ENCODE results near the gene SIK2.

The SIK2 gene

DNA sequence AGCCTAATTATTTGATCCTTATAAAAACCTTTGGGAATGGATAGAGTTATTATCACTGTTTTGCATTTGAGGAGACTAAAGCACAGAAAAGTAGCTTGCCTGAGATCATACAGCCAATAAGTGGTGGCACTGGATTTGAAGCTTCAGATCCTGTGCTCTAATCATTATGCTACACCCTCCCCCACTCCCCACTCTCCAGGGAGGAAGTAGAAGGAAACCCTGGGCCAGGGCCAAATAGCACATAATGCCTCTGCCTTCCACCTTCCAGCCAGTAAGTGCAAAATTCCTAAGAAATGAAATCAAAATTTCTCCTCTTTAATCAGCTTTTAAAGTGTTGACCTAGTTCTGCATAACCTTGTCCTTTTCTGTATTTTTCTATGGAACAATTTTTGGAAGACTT, 61.6 kb downstream of the SIK2 start:
- no peak for DNase-seq

DNA sequence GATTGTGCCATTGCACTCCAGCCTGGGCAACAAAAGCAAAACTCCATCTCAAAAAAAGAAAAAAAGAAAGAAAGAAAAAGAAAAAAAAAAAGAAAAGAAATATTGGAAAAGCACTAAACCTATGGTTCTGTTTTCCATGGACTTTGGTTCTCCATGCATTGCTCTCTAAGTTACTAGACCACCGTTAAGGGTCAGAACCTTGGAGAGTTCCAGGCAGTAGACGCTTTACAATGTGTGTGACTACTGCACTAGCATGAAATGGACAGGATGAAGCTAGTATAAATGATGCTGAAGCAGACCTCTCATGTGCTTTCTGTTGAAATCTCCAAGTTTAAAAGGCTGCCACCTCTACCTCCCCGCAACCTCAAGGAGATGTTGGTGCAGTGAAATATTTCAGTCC, 63.5 kb downstream of the SIK2 start:
- DNase-seq = no peak

DNA sequence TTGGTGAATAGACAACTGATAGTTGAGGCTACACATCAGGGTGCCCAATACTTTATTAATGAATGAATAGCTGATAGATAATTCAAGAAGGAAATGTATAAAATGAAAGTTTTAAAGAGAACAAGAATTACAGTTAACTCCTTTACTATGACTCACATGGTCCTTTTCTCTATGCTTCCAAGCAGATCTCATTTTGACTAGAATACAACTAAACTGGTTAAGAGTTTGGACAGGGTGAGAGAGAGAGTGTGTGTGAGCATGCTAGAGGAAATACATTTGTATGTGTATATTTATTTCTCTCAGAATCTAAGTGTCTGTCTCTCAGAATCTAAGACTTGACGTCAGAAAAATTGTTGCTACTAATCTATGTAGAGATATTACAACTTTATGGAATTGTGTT, 66.7 kb downstream of the SIK2 start:
- no peak for DNase-seq

DNA sequence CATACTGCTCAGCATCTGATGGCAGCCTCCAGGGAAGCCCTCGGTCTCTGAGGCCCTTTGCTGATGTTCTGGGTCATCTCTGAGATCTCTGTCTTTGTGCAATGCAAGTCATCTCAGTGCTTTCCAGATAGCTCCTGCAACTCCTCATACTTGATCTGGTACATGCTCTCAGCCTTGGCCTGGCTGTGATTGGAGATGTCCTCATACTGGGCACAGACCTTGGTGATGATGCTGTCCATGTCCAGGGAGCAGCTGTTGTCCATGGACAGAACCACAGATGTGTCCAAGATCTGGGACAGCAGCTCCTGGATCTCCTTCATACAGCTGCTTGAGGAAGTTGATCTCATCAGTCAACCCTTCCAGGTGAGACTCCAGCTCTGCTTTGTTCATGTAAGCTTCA, 69.1 kb downstream of the SIK2 start:
- no peak for DNase-seq

DNA sequence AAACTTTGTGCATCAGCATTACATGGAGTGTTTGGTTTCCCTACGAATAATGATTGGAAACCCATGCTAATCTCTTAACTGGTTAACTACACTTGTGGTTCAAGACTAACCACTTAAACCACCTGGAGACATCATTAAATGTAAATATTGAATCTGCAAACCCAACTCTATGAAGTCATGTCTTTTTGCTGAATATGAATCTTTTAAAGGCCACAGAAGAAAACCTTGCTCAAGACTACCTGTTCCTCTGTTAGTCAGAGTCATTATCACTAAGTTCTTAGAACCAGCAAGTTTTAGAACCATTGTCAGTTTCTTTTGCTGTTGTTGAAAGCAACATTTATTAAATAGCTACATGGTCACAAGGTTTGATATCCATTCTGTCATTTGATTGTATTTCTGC, 70.7 kb downstream of the SIK2 start:
- no peak for DNase-seq

DNA sequence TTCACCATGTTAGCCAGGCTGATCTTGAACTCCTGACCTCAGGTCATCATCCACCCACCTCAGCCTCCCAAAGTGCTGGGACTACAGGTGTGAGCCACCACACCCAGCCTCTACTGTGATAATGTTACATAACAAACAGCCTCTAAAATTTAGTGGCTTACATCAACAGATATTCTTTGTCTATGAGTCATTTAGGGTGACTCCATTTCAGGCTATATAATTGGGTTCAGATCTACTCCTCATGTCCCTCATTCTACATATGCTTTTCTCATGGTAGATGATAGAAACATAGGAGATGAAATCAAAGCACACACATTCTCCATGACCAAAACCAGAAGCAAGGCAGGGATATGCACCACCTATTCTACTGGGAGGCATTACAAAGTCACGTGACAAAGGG, 72.7 kb downstream of the SIK2 start:
- DNase-seq = no peak

DNA sequence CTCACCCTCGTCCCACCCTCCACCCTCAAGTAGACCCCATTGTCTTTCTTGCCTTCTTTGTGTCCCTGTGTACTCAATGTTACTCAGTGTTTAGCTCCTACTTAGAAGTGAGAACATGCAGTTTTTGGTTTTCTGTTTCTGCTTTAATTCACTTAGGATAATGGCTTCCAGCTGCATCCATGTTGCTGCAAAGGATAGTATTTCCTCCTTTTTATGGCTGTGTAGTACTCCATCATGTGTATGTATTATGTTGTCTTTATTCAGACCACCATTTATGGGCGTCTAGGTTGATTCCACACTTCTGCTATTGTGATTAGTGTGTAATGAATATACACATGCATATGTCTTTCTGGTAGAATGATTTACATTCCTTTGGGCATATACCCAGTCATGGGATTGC, 73.6 kb downstream of the SIK2 start:
- no peak for DNase-seq

DNA sequence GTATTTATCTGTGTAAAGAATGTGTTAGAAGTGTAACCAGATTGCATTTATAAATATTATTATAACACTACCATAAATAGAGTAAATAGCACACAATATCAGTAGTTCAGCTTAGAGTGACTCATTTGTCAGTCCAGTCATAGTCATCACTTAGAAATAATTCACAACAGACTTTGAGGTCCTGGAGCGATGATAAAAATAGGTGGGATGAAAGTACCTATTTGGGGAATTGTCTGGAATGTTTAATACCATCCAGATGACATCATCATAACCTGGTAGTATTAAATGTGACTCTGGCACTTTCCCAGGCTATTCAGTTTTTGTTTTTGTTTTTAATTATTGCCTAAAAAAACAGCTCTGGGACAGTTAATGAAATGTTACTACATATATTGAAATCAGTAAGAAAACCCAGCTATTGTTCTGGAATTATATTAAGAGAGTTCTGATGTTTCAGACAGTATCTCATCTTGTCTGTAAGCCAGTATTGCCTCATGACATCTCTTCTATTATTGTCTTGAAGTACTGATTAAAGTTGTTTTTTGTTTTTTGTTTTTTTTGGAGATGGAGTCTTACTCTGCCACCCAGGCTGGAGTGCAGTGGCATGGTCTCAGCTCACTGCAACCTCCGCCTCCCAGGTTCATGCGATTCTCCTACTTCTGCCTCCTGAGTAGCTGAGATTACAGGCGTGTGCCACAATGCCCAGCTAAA, 74.8 kb downstream of the SIK2 start:
- DNase-seq = no peak

DNA sequence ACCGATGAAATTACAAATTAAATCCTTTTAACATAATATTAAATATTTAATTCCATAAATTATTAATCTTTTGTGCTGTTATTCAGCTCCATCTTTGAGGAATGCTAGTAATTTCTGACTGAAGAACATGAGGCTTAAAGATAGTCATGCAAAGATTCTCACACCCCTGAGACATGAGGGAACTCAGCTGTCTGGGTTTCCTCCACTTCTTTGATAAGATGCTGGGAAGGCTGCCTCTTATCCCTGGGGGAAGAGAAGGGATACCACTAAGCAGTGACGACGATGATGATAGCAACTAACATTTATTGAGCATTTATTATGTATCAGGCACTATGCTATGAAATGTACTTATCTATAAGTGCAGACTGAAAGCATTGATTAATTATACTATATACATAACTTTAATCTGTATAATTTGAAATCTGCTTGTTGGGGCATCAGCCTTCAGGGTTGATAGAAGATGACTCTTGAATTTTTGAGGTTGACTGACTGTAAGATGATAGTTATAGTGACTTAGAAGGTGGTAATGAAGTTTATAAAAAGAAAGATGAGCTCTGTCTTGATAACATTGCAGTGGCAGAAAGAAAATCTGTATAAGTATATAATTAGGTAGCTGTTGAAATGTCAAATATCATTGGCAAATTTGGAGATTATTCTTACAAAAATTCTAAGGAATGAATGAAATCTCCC, 78.4 kb downstream of the SIK2 start:
- no peak for DNase-seq

DNA sequence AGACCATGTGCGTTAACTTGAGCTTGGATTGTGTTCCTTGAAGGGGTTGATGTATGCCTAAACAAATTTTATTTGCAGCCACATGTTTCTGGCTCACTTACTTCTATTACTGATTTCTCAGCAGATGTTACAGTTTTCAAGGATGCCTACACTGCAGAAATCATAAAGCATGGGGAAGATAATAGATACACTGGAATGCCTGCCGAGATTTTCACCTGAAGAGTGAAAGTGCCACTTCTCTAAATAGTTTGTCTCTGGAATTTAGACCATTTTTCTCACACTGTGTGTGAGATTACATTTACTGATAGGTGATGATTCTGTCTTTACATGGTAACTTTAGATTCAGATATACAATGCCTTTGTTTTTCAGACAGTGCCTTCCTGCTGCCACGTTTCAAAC, 81.6 kb downstream of the SIK2 start:
- DNase-seq = no peak

DNA sequence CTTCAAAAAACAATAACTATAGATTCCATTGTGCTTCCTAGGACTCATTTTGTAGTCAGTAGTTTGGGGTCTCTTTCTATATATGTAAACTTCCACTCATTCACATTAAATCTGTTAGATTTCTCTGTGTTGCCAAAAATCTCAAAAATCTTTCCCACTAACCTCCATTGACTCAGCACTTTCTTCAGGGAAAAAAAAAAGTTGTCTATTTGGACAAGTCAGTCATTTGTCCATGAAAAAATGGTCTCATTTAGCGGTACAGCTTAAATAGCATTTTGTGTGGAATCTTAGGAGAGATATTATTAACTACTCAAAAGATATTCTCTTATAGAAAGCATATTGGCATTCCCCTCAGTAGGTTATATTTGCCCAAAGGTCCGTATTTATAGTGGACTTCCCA, 82.0 kb downstream of the SIK2 start:
- DNase-seq = no peak

DNA sequence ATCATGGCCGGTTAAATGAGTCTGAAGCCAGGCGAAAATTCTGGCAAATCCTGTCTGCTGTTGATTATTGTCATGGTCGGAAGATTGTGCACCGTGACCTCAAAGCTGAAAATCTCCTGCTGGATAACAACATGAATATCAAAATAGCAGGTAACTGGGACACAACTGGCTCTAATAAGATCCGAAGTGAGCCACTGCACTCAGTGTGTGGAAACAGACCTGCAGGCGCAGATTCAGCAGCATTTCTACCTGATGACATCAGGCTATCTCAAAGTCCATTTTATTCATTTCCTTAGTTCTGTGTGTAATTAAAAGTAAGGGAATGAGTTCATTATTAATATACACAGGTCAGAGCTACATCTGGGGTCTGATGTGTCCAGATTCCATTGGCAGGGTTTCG, 85.8 kb downstream of the SIK2 start:
- no peak for DNase-seq

DNA sequence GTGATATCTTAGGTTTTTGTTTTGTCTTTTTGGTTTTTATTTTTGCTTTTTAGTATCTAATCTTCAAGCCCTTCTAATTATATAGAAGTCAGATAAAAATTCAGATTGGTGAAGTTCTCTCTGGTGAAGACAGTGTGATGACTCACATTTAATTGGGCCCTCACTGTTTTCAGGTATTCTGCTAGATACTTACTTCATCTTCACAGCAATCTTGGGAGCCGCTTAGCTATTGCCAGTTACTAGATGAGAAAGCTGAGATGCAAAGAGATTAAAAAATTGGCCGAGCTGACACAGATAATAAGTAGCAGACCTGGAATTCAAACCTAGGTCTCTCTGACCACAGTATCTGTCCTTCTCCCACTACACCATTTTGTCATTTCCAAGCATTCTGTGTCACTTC, 88.9 kb downstream of the SIK2 start:
- no peak for DNase-seq

DNA sequence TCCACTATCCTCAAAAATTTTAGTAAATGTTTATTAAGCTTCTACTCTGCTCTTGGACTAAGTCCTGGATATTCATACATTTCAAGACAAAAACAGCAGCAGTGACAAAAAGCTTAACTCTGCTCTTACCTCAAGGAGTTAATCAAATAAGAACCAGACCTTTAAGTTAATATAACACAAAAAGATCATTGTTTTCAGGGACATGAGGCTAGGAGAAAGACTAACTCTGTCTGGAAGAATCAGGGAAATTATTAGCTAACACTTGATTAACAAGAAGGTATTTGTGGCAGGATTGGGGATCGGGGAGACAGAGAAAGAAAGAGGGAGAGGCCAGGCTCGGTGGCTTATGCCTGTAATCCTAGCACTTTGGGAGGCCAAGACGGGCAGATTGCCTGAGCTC, 89.5 kb downstream of the SIK2 start:
- DNase-seq = no peak

DNA sequence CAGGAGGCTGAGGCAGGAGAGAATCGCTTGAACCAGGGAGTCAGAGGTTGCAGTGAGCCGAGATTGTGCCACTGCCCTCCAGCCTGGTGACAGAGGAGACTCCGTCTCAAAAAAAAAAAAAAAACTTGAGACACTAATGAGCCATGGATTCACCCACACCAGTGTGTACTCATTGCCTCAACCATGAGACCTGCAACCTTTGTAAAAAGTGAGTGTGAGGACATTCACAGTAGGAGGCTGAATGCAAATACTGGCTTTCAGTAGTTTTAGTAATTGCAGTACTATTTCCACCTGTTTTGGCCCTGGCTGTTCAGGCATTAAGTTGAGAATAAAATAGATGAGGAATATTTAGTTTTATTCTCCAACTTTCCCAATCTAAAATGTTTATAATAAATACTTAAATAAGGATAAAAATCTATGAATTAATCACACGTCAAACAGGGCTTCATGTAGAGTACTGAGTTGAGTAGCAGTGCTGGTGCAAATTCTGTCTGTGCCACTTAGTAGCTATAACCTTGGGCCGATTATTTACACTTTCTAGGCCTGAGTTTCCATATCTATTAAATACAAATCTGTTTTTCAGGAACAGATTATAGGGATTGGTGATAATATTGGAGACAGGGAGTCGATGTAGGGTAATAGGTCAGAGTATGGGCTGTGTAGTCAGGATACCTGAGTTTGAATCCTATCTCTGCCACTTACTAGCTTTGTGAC, 91.1 kb downstream of the SIK2 start:
- no peak for DNase-seq

DNA sequence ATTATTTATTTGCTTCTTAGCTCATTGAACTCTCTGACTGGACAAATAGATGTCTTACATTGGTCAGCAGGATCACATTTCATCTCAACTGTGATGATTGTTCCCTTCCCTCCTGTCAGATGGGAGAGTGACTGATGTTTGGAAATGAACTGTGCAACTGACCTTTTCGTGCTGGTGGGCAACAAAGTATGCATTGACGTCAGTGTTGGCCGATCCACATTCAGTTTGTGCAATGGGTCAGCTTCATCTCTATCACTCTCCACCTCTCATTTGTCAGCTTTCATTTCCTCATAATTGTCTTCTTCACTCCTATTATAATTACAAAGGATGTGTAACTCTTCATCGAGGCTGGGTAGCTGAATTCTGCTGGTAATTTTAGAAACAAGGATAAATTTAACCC, 92.6 kb downstream of the SIK2 start:
- no peak for DNase-seq

DNA sequence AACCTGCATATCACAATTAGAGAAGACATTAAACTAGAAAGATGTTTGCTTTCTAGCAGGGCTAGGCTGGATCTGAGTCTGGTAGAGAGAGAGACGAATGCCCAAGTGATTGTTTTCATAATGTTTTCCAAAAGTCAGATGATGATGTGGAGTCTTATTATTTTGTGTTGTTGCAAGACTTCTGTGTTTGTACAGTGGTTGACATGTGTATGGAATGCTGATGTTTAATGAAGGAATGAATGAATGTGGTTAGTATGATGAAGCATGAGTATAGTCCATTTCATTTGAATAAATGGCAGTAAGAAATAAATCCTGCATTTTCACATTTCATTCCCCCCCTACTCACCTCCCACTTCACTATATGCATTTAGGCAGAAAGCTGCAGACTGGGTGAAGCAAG, 94.3 kb downstream of the SIK2 start:
- DNase-seq = no peak

DNA sequence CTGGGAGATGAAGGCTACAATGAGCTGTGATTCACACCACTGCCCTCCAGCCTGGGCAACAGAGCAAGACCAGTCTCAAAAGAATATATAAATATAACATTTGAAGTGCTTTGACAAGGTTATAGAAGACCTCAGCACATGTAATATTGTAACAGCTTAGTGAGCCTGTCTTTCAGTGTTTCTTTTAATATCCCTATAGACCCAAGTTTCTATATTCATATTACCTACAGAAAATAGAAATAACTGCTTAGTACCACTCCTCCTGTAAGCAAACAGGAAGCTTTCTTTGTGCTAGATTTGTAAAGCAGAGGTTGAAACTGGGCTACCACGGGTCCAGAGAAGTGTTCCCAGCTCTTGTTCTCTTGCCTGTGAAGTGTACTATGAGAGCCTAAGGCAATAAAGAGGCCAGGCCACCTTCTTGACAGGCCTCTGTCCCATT, 95.7 kb downstream of the SIK2 start:
- DNase-seq = no peak

DNA sequence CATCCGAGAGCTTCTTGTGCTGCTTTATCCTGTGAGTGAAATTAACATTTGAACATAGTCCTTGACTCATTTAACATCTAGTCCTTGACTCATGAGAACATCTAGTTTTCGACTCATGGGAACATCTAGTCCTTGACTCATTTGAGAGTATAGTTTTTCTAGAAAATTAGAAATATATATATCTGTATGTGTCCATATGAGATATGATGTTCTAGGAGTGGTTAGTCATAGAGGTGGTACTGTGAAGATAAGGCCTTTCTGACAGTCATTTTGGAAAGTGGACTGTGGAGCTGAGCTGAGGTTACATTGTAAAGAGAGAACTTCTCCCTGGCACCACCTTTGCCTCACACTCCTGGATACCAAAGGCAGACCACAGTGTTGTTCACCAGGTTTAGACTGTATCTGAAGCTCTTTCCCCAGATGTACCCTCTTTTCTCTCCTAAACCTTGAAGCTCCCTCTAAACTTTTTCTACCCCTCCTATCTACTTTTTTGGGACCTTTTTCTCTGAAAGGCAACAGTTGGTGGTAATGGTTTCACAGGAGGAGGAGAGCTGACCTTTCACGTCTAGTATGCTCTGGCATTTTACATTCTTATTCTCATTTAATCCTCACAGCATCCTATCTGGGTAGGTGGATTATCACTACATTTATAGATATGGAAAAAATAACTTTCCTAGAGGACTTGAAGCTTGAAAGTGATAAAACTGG, 96.8 kb downstream of the SIK2 start:
- DNase-seq = no peak

DNA sequence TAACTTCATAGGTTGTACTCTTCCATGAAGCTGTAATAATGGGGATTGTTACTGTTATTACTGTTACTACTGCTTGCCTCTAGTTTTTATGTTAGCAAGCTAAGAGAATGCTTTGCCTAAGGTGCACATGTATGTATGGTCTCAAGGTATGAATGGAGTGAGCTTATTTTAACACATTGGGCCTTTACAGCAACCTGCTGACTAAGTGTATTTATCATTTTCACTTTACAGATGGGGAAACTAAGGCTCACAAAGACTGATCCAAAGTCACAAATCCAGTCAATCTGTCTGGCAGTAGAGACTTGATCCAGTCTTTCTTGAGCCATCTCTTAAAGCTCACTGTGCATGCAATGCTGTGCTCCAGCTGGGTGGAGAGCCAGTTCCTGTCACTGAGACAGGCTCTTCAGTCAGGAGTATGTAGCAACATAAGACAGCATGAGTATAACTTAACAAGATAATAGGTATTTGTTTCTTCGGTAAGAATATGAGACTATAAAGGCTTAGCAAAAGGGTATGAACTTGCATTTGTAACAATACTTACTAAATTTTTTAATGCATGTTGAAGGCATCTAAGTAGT, 97.4 kb downstream of the SIK2 start:
- no peak for DNase-seq

DNA sequence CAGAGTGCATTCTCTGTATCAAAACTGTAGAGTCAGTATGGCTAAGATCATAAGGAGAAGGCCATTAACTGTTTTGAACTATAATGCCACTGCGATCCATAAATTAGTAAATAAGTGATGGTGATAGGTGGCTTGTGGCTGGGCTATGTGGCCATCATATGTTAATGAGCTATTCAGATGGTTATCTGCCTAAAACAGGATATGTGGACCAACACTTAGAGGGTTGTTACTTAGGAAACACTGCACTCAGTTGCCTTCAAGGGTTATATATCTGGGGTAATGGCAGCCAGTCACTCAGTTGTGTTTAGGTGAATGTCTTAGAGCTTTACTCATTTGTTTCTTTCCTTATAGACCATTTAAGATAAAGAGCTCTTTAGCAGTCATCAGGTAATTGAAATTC, 97.9 kb downstream of the SIK2 start:
- DNase-seq = no peak

DNA sequence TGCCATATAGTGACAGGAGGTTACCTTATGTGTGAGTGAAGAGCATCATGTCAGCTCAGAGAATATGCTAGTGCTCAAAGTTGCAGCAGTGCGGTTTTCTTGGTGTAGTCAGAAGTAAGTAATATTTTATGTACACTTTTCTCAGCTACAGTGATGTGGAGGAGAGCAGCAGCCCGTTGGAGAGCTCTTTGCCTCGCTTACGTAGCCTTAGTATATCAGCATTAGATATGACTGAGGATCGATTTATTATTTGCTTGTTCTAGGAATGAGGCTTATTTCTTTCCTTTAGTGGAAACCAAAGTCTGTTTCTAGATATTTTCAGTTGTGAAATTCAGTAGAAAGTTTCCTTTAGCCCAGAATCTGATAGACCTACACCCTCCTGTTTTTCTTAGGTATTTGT, 100.4 kb downstream of the SIK2 start:
- no peak for DNase-seq

DNA sequence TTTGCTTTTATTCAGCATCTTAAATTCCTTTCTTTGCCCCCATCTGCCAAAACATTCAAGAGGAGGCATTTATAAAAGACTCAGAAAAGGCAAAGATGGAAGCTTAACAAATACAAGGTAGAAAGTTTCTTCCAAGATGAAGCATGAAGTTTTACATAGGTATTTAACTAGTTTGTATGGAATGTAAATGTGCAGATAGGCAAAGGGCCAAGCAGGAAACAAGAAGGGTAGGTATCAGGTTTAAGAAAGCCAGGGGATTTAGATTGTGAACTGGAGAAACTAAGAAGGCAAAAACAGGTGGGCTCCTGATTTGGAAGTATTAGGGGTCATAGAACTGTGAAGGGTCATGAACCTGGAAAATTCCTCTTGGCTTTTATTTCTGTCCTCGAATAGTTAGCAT, 101.3 kb downstream of the SIK2 start:
- no peak for DNase-seq
